Upper lobe of left lung (tissue), 6 donors: ENCODE results near the gene ABHD12. TPM values are rescaled to one million over a fixed set of nuclear protein-coding genes. Genes with fewer than 3 reads are reported as not detected.
A peak's percentile ranks its signal among the peaks of the same experiment; 100 is the strongest.

Source experiments
- ATAC-seq, 2 donors: fragments of 200-7000 bp; cut with Tn5 transposase; one replicate each; pipeline ENCODE4 v1.9.1; 2022; ENCODE audit warnings: mild to moderate bottlenecking in 2 of 2, moderate library complexity in 2 of 2; ENCODE audit not compliant: low FRiP score in 2 of 2
- DNase-seq, 2 donors: peaks; one replicate each; pipeline ENCODE4 v3.0.0-alpha.2; 2019 to 2020
- H3K27ac ChIP-seq, 4 donors: fragments of 200-600 bp; sonication (generic); one replicate each; pipeline ENCODE4 v1.5.1; 2016 to 2019
- H3K27me3 ChIP-seq, 4 donors: fragments of 200-600 bp; sonication (generic); one replicate each; pipeline ENCODE4 v1.5.1; 2017 to 2019
- H3K36me3 ChIP-seq, 4 donors: fragments of 200-600 bp; sonication (generic); one replicate each; pipeline ENCODE4 v1.5.1; 2016 to 2019
- H3K4me1 ChIP-seq, 4 donors: fragments of 200-600 bp; sonication (generic); one replicate each; pipeline ENCODE4 v1.5.1; 2018 to 2019
- H3K4me3 ChIP-seq, 4 donors: fragments of 200-600 bp; sonication (generic); one replicate each; pipeline ENCODE4 v1.5.1; 2017 to 2019; ENCODE audit warnings: mild to moderate bottlenecking in 2 of 4, moderate library complexity in 1 of 4
- H3K9me3 ChIP-seq, 4 donors: fragments of 200-600 bp; sonication (generic); one replicate each; pipeline ENCODE4 v1.5.1; 2018 to 2019
- EP300 ChIP-seq, 4 donors: sonication (generic); formaldehyde crosslinking; IDR thresholded peaks; one replicate each; pipeline ENCODE4 v1.5.1; 2017; ENCODE audit warnings: antibody characterized with exemption in 4 of 4, control low read depth in 2 of 4
- POLR2A ChIP-seq, 4 donors: fragments of 450-650 bp; IDR thresholded peaks; one replicate each; pipeline ENCODE4 v1.5.1; 2016 to 2017; ENCODE audit warnings: antibody characterized with exemption in 4 of 4, mild to moderate bottlenecking in 2 of 4
- POLR2AphosphoS5 ChIP-seq, 2 donors: sonication (generic); formaldehyde crosslinking; IDR thresholded peaks; one replicate each; pipeline ENCODE4 v1.5.1; 2017; ENCODE audit warnings: antibody characterized with exemption in 2 of 2
- WGBS, 2 donors: methylation state at CpG; one replicate each; pipeline ENCODE4 v1.1.5; 2017 to 2018; 5-methylcytosine and 5-hydroxymethylcytosine counted together
- total RNA-seq, 6 donors: library from RNA; depleted of rRNA in 4 of 6; stranded (reverse); fragments of >200 nt in 4 of 6; gene quantifications; one replicate each; pipeline versions ENCODE4 v1.1.0 to v1.2.1, GENCODE V29; 2016 to 2021
- TF ChIP-seq, protein P1 (sequence below), 6 experiments: fragments of 450-650 bp in 4 of 6; fragments of 200-600 bp in 2 of 6; sonication (generic) in 2 of 6; IDR thresholded peaks; one replicate each; pipeline ENCODE4 v1.5.1; 2016 to 2019; ENCODE audit warnings: antibody characterized with exemption in 6 of 6
- donor health status: DM: no; HTN: no; CAD: no; lungs with moderate emphysema.
- donor health status: DM: no; HTN: yes; CAD: no; lungs with severe emphysema.

ABHD12 gene
- total RNA-seq, 6 donors from 2014 or later, result 38.3 to 132 (median 74.5) TPM

GRCh38 chr20:25327521-25328235 lies 63.0 kb downstream of the ABHD12 start:
- H3K4me3 ChIP-seq, result no peak overlapping the region
- TF ChIP-seq POLR2AphosphoS5 (IDR thresholded peaks at IDR 0.05) (no peak), POLR2A (IDR thresholded peaks at IDR 0.05) (no peak), EP300 (IDR thresholded peaks at IDR 0.05) (no peak)
- TF ChIP-seq, protein P1, sequence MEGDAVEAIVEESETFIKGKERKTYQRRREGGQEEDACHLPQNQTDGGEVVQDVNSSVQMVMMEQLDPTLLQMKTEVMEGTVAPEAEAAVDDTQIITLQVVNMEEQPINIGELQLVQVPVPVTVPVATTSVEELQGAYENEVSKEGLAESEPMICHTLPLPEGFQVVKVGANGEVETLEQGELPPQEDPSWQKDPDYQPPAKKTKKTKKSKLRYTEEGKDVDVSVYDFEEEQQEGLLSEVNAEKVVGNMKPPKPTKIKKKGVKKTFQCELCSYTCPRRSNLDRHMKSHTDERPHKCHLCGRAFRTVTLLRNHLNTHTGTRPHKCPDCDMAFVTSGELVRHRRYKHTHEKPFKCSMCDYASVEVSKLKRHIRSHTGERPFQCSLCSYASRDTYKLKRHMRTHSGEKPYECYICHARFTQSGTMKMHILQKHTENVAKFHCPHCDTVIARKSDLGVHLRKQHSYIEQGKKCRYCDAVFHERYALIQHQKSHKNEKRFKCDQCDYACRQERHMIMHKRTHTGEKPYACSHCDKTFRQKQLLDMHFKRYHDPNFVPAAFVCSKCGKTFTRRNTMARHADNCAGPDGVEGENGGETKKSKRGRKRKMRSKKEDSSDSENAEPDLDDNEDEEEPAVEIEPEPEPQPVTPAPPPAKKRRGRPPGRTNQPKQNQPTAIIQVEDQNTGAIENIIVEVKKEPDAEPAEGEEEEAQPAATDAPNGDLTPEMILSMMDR (IDR thresholded peaks at IDR 0.05), result no peak
- no peaks in the 10 kb centered on the region for H3K9me3 ChIP-seq
- peaks cover 0 to 16% (median 5%) of the 10 kb centered on the region in 4 donors for H3K4me1 ChIP-seq
- H3K27ac ChIP-seq, result no peak overlapping the region
- no peaks in the 10 kb centered on the region for H3K27me3 ChIP-seq
- H3K36me3 ChIP-seq, result peaks cover 0 to 4% (median under 1%) of the 10 kb centered on the region in 4 donors
- DNase-seq (no peak), ATAC-seq (no peak)
- 71 to 84% methylated on average over 7 of the region's 7 CpGs for WGBS, 2 donors

GRCh38 chr20:25325997-25326396 lies 64.6 kb downstream of the ABHD12 start:
- no peak for ATAC-seq
- TF ChIP-seq EP300 (IDR thresholded peaks at IDR 0.05), result no peak
- no peak for TF ChIP-seq POLR2AphosphoS5 (IDR thresholded peaks at IDR 0.05)
- TF ChIP-seq, protein P1 (IDR thresholded peaks at IDR 0.05), result no peak
- no peak for TF ChIP-seq POLR2A (IDR thresholded peaks at IDR 0.05)
- Histone ChIP-seq H3K27ac (no peak overlapping the region), H3K4me3 (no peak overlapping the region), H3K36me3 (peaks cover 0 to 16% (median 4%) of the 10 kb centered on the region in 4 donors), H3K4me1 (peaks cover 0 to 16% (median 5%) of the 10 kb centered on the region in 4 donors), H3K9me3 (no peaks in the 10 kb centered on the region), H3K27me3 (no peaks in the 10 kb centered on the region)
- WGBS, 2 donors, result 73 to 89% methylated on average over 2 of the region's 2 CpGs
- no peak for DNase-seq

DNA sequence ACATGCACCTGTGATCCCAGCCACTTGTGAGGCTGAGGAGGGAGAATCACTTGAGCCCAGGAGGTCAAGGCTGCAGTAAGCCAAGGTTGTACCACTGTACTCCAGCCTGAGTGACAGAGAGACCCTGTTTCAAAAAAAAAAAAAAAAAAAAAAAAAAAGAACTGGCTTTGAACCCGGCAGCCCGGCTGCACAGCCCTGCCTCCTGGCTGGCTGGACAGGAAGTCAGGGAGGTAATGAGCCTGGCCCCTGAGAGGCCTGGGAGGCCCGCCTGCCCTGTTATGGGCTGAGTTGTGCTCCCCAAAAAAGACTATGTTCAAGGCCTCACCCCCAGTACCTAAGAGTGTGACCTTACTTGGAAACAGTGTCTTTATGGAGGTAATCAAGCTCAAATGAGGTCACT lies 65.6 kb downstream of the ABHD12 start:
- Histone ChIP-seq H3K4me1 (peaks cover 0 to 16% (median 5%) of the 10 kb centered on the region in 4 donors), H3K27ac (peak overlapping the region in 3 of 4 donors; percentile 9 to 59 (median 44)), H3K27me3 (no peaks in the 10 kb centered on the region), H3K36me3 (peaks cover 0 to 19% (median 4%) of the 10 kb centered on the region in 4 donors), H3K9me3 (no peaks in the 10 kb centered on the region), H3K4me3 (no peak overlapping the region)
- no peak for TF ChIP-seq EP300 (IDR thresholded peaks at IDR 0.05)
- ATAC-seq, result peak in 1 of 2 donors; percentile 19
- WGBS, 2 donors, result 34 to 43% methylated on average over 3 of the region's 3 CpGs
- DNase-seq, result no peak

GRCh38 chr20:25324412-25324811 lies 66.2 kb downstream of the ABHD12 start:
- no peak overlapping the region for H3K4me3 ChIP-seq
- H3K27ac ChIP-seq, result peak overlapping the region in 2 of 4 donors; percentile 44 to 59
- H3K4me1 ChIP-seq, result peaks cover 0 to 16% (median 5%) of the 10 kb centered on the region in 4 donors
- H3K36me3 ChIP-seq, result peaks cover 0 to 24% (median 4%) of the 10 kb centered on the region in 4 donors
- H3K27me3 ChIP-seq, result no peaks in the 10 kb centered on the region
- peak in 1 of 2 donors; percentile 77 for DNase-seq
- ATAC-seq, result peak; percentile 60 to 83
- H3K9me3 ChIP-seq, result no peaks in the 10 kb centered on the region
- 66 to 79% methylated on average over 5 of the region's 5 CpGs for WGBS, 2 donors
- TF ChIP-seq, protein P1 (IDR thresholded peaks at IDR 0.05), result peak in 2 of 6 experiments; percentile 18 to 20
- TF ChIP-seq EP300 (IDR thresholded peaks at IDR 0.05), result peak in 3 of 4 donors; percentile 48 to 97 (median 94)
- TF ChIP-seq POLR2A (IDR thresholded peaks at IDR 0.05), result peak in 1 of 4 donors; percentile 34
- TF ChIP-seq POLR2AphosphoS5 (IDR thresholded peaks at IDR 0.05), result peak; percentile 78 to 81

GRCh38 chr20:25323496-25324246 lies 67.0 kb downstream of the ABHD12 start:
- Histone ChIP-seq H3K27me3 (no peaks in the 10 kb centered on the region), H3K4me1 (peaks cover 0 to 14% (median 5%) of the 10 kb centered on the region in 4 donors), H3K4me3 (no peak overlapping the region), H3K36me3 (peaks cover 0 to 24% (median 4%) of the 10 kb centered on the region in 4 donors), H3K27ac (no peak overlapping the region), H3K9me3 (no peaks in the 10 kb centered on the region)
- DNase-seq, result no peak
- 89 to 92% methylated on average over 12 of the region's 12 CpGs for WGBS, 2 donors
- TF ChIP-seq, protein P1 (IDR thresholded peaks at IDR 0.05), result no peak
- no peak for TF ChIP-seq POLR2AphosphoS5 (IDR thresholded peaks at IDR 0.05)
- TF ChIP-seq EP300 (IDR thresholded peaks at IDR 0.05), result no peak
- TF ChIP-seq POLR2A (IDR thresholded peaks at IDR 0.05), result no peak
- ATAC-seq, result no peak
